GM10847 (cell line): Measurements from ENCODE around the gene ZNF382.

Source experiments
- POLR2A ChIP-seq: IDR thresholded peaks from 2 replicates; pipeline ENCODE4 v1.6.1; 2011; ENCODE audit not compliant: insufficient read length; ENCODE audit errors: extremely low read depth

The ZNF382 gene

DNA sequence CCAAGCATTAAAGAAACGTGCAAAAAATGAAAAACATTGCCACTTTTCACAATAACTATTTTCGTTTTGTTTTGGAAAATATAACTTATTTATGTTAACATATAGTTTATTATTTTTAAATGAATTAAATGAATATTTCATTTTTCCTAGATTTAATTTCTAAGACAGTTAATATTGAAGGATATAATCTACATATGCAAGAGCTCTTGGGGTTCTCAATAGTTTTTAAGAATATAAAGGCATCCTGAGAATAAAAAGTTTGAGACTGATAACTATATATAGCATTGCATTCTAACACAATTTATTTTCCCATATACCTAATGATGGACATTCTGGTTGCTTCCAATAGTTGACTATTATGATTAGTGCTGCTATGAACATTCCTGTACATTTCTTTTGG lies 41.6 kb downstream of the ZNF382 start:
- TF ChIP-seq POLR2A: no peak

DNA sequence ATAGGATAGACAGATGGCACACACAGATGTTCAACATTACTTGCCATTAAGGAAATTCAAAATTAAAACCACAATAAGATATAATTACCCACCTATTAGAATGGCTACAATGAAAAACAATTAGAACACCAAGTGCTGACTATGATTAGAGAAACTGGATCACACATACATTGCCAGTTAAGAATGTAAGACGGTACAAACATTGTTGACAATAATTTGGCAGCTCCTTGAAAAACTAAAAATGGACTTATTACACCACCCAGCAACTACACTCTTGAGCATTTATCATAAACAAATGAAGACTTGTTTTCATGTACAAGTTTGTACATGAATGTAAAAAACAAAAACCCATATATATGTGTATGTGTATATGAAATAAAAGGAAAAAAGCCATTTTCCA lies 47.8 kb downstream of the ZNF382 start:
- no peak for TF ChIP-seq POLR2A

DNA sequence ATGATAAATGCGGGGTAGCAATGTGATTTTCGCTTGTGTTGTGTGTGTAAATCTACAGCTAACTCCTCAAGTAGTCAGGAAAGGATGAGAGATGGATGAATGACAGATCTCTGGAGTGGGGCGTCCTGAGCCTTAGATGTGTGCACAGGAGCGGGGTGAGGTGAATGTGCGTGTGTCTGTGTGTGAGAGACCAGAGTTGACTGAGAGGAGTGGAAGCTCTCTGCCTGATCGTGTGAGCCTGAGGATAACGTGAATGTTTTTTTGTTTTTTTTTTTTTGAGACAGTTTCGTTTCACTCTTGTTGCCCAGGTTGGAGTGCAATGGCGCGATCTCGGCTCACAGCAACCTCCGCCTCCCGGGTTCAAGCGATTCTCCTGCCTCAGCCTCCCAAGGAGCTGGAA lies 60.7 kb downstream of the ZNF382 start:
- TF ChIP-seq POLR2A: no peak

DNA sequence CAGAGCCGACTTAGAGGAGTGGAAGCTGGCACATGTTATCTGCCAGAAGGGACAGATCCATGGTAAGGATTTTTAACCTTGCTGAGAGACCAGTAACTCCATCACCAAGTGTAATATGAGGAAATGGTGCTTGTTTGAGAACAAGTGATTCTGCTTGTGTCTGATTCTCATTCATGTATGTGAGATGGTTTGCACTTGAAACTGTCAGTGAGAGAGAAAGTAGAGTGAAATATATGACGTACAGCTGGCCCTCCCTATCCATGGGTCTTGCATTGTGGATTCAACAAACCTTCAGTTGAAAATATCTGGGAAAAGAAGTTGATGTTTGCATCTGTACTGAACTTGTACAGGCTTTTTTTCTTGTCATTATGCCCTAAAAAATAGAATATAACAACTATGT lies 63.5 kb downstream of the ZNF382 start:
- TF ChIP-seq POLR2A: no peak

DNA sequence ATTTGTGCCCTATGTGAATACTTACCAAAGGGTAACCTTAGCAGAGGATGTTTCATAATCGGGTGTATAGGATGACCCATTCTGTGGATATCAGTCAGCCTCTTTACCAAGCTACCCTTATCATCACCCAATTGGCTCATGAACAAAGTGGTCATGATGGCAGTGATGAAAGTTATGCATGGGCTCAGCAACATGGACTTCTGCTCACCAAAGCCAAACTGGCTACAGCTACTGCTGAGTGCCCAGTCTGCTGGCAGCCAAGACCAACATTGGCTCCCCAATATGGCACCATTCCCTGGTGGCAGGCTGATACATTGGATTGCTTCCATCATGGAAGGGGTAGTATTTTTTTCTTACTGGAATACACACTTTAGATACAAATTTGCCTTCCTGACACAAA lies 67.3 kb downstream of the ZNF382 start:
- no peak for TF ChIP-seq POLR2A

DNA sequence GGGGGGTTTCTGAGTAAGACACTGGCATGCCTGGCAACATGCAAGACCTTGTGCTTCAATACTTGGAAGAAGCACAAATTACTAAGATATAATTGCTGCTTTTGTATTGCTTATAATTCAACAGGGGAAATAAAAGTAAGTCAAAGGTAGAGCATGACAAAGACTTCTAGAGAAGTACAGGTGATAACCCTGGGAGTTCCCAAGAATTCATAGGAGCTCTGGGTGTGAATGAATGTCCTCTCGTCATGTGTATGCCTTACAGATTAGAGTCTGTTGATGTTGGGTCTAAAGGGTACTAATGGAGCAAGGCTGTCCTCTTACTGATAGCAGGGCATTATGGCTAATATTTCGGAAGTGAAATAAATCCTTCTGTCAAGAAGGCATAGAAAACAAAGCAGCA lies 69.1 kb downstream of the ZNF382 start:
- TF ChIP-seq POLR2A: no peak

DNA sequence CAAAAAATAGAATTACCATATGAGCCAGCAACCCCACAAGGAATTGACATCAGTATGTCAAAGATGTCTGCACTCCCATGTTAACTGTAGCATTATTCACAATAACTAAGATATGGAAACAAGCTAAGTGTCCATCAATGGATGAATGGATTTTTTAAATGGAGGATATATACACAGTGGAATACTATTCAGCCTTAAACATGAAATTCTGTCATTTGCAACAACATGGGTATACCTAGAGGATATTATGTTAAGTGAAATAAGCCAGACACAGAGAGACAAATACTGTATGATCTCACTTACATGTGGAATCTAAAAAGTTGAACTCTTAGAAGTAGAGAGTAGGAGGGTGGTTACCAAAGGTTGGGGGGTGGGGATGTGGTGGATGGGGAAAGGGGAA lies 74.3 kb downstream of the ZNF382 start:
- TF ChIP-seq POLR2A: no peak
